Measurements from ENCODE around the gene TM6SF1. TPM values are rescaled to one million over a fixed set of nuclear protein-coding genes. Genes with fewer than 3 reads are reported as not detected.
"Not testable (repeated sequence)": the region's sequence is repeated elsewhere in the genome, so short reads cannot be mapped to it uniquely, and the experiment has no call there.

The TM6SF1 gene
- total RNA-seq, 4 donors from 2014 or later: 1.7 to 10.5 (median 3.9) TPM

DNA sequence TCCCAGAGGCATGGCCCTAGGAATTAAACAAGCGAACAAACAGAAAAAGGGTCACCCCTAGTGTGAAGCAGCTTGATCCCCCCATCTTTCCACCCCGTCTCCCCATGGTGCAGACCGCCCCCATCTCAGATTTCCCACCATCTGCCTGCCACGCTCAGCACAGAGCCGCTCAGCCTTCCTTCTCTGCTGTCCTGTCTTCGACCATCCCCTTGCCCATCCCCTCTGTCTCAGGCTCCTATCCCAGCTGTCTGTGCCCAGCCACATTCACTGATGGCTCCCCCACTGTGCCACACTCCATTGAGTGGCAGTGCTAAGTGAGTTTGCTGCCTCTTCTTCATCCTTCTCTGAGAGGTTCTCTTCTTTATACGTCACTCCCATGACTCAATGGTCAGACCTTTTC lies 28.7 kb upstream of the TM6SF1 start:
- Histone ChIP-seq H3K4me1 (no peaks in the 10 kb centered on the region), H3K9me3 (no peaks in the 10 kb centered on the region), H3K36me3 (no peaks in the 10 kb centered on the region), H3K4me3 (no peak overlapping the region), H3K27ac (no peak overlapping the region), H3K27me3 (no peaks in the 10 kb centered on the region)
- TF ChIP-seq, protein P1, sequence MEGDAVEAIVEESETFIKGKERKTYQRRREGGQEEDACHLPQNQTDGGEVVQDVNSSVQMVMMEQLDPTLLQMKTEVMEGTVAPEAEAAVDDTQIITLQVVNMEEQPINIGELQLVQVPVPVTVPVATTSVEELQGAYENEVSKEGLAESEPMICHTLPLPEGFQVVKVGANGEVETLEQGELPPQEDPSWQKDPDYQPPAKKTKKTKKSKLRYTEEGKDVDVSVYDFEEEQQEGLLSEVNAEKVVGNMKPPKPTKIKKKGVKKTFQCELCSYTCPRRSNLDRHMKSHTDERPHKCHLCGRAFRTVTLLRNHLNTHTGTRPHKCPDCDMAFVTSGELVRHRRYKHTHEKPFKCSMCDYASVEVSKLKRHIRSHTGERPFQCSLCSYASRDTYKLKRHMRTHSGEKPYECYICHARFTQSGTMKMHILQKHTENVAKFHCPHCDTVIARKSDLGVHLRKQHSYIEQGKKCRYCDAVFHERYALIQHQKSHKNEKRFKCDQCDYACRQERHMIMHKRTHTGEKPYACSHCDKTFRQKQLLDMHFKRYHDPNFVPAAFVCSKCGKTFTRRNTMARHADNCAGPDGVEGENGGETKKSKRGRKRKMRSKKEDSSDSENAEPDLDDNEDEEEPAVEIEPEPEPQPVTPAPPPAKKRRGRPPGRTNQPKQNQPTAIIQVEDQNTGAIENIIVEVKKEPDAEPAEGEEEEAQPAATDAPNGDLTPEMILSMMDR (IDR thresholded peaks at IDR 0.05): no peak
- TF ChIP-seq POLR2A (IDR thresholded peaks at IDR 0.05): no peak
- intact Hi-C loops (cut with DNase I; ENCODE audit: low total_unique reads): no loop called here
- DNase-seq: no peak

DNA sequence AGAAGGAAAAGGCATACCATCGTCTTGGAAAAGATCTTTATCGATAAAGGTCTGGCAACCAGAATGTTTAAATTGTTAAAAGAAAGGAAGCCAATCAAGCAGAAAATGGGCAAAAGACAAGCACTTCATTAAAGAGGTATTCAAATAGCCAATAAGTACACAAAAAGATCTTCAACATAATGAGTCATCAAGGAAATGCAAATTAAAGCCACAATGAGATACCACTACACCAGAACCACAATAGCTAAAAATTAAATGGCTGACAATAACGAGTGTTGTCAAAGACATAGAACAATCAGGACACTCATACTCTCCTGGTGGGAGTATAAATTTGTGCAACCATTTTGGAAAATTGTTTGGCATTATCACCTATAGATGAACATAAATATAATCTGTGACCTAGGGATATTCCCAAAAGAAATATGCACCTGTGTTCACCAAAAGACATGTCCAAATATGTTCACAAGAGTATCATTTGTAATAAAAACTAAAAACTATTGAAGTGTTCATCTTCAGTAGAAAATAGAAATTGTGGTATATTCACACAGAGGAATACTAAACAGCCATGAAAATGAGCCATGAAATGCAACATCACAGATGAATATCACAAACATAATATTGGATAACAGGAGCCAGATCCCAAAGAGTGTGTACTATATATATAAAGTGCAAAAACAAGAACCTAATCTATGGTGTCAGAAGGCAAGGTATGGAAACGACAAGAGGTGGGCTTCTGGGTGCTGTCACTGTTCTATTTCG lies 26.0 kb upstream of the TM6SF1 start:
- TF ChIP-seq POLR2A (IDR thresholded peaks at IDR 0.05): no peak
- TF ChIP-seq, protein P1 (IDR thresholded peaks at IDR 0.05): no peak
- Histone ChIP-seq H3K36me3 (no peaks in the 10 kb centered on the region), H3K27ac (no peak overlapping the region), H3K27me3 (no peaks in the 10 kb centered on the region), H3K4me1 (no peaks in the 10 kb centered on the region), H3K4me3 (no peak overlapping the region), H3K9me3 (no peaks in the 10 kb centered on the region)
- DNase-seq: no peak
- intact Hi-C loops (cut with DNase I; ENCODE audit: low total_unique reads): no loop called here

DNA sequence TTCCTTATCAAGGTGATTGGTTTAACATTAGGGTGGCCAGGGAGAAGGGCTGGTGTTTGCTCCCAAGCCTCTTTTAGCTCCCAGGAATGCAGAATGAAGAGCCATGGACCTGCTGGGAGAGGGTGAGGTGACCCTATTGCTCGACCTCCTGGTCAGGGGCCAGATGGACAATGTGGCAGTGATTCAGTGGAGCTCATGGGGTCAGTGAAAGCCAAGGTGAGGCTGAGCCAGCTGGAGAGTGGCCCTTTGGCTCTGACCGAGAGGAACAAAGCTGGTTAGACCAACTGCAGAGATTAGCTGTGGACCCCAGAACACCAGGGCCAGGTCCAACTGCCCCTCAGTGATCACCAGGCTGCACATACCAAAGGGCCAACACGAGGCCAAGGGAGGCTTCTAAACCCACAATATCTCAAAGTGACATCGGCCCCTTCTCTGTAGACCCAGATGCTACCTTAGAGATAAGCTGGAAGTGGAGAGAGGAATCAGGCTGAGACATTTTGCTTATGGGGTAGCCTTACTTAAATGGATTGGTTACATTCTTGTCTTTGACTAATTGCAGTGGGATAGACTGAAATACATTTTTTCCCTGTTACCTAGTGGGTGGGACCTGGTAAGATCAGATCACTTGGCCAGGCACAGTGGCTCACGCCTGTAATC lies 24.6 kb upstream of the TM6SF1 start:
- no peak overlapping the region for H3K4me3 ChIP-seq
- intact Hi-C loops (cut with DNase I; ENCODE audit: low total_unique reads): no loop called here
- DNase-seq: no peak

DNA sequence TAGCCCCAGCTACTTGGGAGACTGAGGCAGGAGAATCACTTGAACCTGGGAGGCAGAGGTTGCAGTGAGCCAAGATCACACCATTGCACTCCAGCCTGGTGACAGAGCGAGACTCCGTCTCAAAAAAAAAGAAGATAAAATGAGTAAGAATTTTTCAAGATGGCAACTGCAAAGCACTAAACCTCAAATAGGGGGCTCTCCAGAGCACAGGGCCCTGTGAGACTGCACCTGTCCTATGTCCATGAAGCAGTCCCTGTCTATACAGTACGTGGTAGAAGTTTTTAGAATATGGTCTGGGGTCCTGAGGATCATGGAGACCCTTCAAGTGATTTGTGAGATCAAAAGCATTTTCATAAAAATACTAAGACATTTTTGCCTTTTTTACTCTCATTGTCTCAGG lies 22.0 kb upstream of the TM6SF1 start:
- H3K4me3 ChIP-seq; DNase-seq; H3K9me3 ChIP-seq; H3K4me1 ChIP-seq; intact Hi-C loops (cut with DNase I; ENCODE audit: low total_unique reads); H3K27me3 ChIP-seq; H3K27ac ChIP-seq; H3K36me3 ChIP-seq: not testable (repeated sequence)

More for the DNA sequence above, 24.6 kb upstream of the TM6SF1 start:
- TF ChIP-seq POLR2A (IDR thresholded peaks at IDR 0.05): no peak
- TF ChIP-seq, protein P1 (IDR thresholded peaks at IDR 0.05): no peak
- Histone ChIP-seq H3K27ac (no peak overlapping the region), H3K27me3 (no peaks in the 10 kb centered on the region), H3K9me3 (no peaks in the 10 kb centered on the region), H3K36me3 (no peaks in the 10 kb centered on the region), H3K4me1 (no peaks in the 10 kb centered on the region)

DNA sequence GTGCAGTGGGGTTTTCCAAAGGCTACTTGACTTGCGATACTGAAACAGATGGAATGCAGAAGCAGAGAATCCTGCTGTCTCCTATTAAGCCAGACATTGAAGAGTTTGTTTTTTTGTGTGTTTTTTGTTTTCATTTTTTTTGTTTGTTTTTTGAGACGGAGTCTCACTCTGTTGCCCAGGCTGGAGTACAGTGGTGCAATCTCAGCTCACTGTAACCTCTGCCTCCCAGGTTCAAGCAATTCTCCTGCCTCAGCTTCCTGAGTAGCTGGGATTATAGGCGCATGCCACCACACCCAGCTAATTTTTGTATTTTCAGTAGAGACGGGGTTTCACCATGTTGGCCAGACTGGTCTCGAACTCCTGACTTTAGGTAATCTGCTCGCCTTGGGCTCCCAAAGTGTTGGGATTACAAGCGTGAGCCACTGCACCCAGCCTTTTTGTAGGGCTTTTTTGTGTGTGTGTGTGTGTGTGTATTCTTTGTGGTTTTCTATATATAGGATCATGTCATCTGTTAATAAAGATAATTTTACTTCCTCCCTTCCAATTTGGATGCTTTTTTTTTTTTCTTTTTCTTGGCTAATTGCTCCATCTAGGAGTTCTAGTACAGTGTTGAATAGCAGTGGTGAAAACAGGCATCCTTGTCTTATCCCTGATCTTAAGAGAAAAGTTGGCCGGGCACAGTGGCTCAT lies 21.4 kb upstream of the TM6SF1 start:
- H3K4me3 ChIP-seq; H3K9me3 ChIP-seq; intact Hi-C loops (cut with DNase I; ENCODE audit: low total_unique reads); H3K27ac ChIP-seq; DNase-seq; H3K27me3 ChIP-seq; H3K4me1 ChIP-seq; H3K36me3 ChIP-seq: not testable (repeated sequence)

DNA sequence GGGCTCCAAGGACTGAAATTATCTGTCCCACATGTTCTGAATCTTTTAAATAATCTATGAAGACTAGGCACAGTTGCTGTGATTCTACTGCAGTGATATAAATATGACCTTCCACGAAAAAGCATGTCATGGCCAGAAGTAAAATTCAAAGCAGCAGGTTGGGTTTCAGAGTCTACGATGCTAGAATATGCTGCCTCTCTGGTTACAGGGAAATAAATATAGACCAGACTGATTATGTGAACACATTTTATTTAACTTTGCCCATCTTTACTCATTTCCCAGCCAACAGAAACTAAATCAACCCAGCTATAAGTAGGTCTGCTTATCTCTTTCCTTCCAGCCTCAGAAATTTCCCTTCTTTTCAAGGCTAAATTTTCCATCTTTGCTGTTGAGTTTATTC lies 19.9 kb upstream of the TM6SF1 start:
- DNase-seq: no peak
- TF ChIP-seq POLR2A (IDR thresholded peaks at IDR 0.05): no peak
- TF ChIP-seq, protein P1 (IDR thresholded peaks at IDR 0.05): no peak
- H3K36me3 ChIP-seq: no peaks in the 10 kb centered on the region
- H3K27me3 ChIP-seq: no peaks in the 10 kb centered on the region
- no peaks in the 10 kb centered on the region for H3K4me1 ChIP-seq
- H3K4me3 ChIP-seq: no peak overlapping the region
- no peaks in the 10 kb centered on the region for H3K9me3 ChIP-seq
- no peak overlapping the region for H3K27ac ChIP-seq
- intact Hi-C loops (cut with DNase I; ENCODE audit: low total_unique reads): no loop called here
